A673 (cell line): Measurements from ENCODE around the gene PDLIM4. TPM values are rescaled to one million over a fixed set of nuclear protein-coding genes. Genes with fewer than 3 reads are reported as not detected.

Experiments used
- BruUV-seq: library from RNA; stranded (reverse); fragments of 400-500 nt; replicated peaks from 2 replicates; lab custom pipeline; 2021; lab: Mats Ljungman, UMichigan
- CTCF ChIA-PET: fragments of 300-600 bp; sonication (Branson Sonifier 250); formaldehyde crosslinking; loops from one replicate; lab custom pipeline; 2022; ENCODE audit warnings: antibody characterized with exemption; lab: Charles Lee
- POLR2A ChIA-PET: fragments of 300-600 bp; sonication (Branson Sonifier 250); formaldehyde crosslinking; loops from one replicate; lab custom pipeline; 2022; ENCODE audit warnings: antibody characterized with exemption; ENCODE audit not compliant: low non-redundant PET; lab: Charles Lee
- DNase-seq: peaks from one replicate; pipeline ENCODE4 v3.0.0-alpha.2; 2015; ENCODE audit warnings: low spot score
- H3K27ac ChIP-seq: fragments of 200-600 bp; sonication (generic); 2 replicates; pipeline ENCODE4 v1.5.1; 2016; ENCODE audit warnings: mixed run types, low read depth, mild to moderate bottlenecking, mixed read lengths, antibody characterized with exemption, low read length; ENCODE audit not compliant: poor library complexity, severe bottlenecking
- H3K27me3 ChIP-seq: fragments of 200-600 bp; sonication (generic); replicated peaks from 2 replicates; pipeline ENCODE4 v1.6.1; 2017; ENCODE audit warnings: mixed run types, low read depth, mild to moderate bottlenecking, mixed read lengths, antibody characterized with exemption, low read length; ENCODE audit not compliant: insufficient read depth, poor library complexity
- H3K36me3 ChIP-seq: fragments of 200-600 bp; sonication (generic); 2 replicates; pipeline ENCODE4 v1.6.1; 2016; ENCODE audit warnings: mixed run types, mild to moderate bottlenecking, mixed read lengths, antibody characterized with exemption, low read length; ENCODE audit not compliant: insufficient read depth, poor library complexity, severe bottlenecking
- H3K4me1 ChIP-seq: fragments of 200-600 bp; sonication (generic); 2 replicates; pipeline ENCODE4 v1.6.1; 2017; ENCODE audit warnings: mixed run types, mild to moderate bottlenecking, mixed read lengths, antibody characterized with exemption, low read length; ENCODE audit not compliant: insufficient read depth, poor library complexity, severe bottlenecking
- H3K4me3 ChIP-seq: fragments of 200-600 bp; sonication (generic); 2 replicates; pipeline ENCODE4 v1.5.1; 2016; ENCODE audit warnings: low read depth, mixed run types, mild to moderate bottlenecking, mixed read lengths, low read length; ENCODE audit not compliant: poor library complexity, severe bottlenecking
- H3K9me3 ChIP-seq: fragments of 200-600 bp; sonication (generic); 2 replicates; pipeline ENCODE4 v1.6.1; 2016; ENCODE audit warnings: mixed run types, low read depth, mild to moderate bottlenecking, mixed read lengths, antibody characterized with exemption, low read length; ENCODE audit not compliant: poor library complexity, severe bottlenecking
- CTCF ChIP-seq: fragments of 300-800, 200-600 bp; sonication (generic); conservative IDR thresholded peaks from 2 replicates; pipeline ENCODE4 v1.5.1; 2017; ENCODE audit warnings: low read depth, mild to moderate bottlenecking, antibody characterized with exemption, low read length, moderate library complexity, mixed read lengths
- EZH2 ChIP-seq: fragments of 200-600 bp; sonication (generic); IDR thresholded peaks from 2 replicates; pipeline ENCODE4 v1.6.1; 2017; ENCODE audit warnings: borderline replicate concordance, low read depth, mild to moderate bottlenecking, mixed read lengths, antibody characterized with exemption, low read length; ENCODE audit not compliant: poor library complexity, severe bottlenecking
- intact Hi-C: fragments of 100-400 bp; cut with micrococcal nuclease; formaldehyde crosslinking; loops from one replicate; pipeline ENCODE4 v1.10.0; 2022; ENCODE audit not compliant: unreplicated experiment
- total RNA-seq: library from RNA; stranded (reverse); gene quantifications from 2 replicates; pipeline ENCODE4 v1.2.3, GENCODE V29; 2021

The PDLIM4 gene
- total RNA-seq, 1 experiment from 2014 or later: 6.0 TPM

- Histone ChIP-seq H3K27ac (no peak overlapping the region), H3K4me1 (no peaks in the 10 kb centered on the region), H3K4me3 (no peak overlapping the region), H3K27me3 (no peaks in the 10 kb centered on the region), H3K9me3 (no peaks in the 10 kb centered on the region), H3K36me3 (no peaks in the 10 kb centered on the region)
- DNase-seq: no peak
- BruUV-seq: no TSS peak
- ChIA-PET CTCF (interaction anchor here (0.6 kb wide), 1 partner anchor 592 kb away, joined by 3 read pairs; no protein-coding TSS in a partner anchor), POLR2A (no interaction called here)
- intact Hi-C loops: no loop called here
- no peak for TF ChIP-seq CTCF
- TF ChIP-seq EZH2: no peak
Measured at GRCh38 chr5:132232465-132232864, 25.0 kb upstream of the PDLIM4 start.

- H3K27ac ChIP-seq: no peak overlapping the region
- ChIA-PET CTCF (interaction anchor here (0.6 kb wide), 1 partner anchor 593 kb away, joined by 3 read pairs; no protein-coding TSS in a partner anchor), POLR2A (no interaction called here)
- no TSS peak for BruUV-seq
- H3K9me3 ChIP-seq: no peaks in the 10 kb centered on the region
- no peaks in the 10 kb centered on the region for H3K4me1 ChIP-seq
- intact Hi-C loops: no loop called here
- TF ChIP-seq EZH2 (no peak), CTCF (no peak)
- H3K4me3 ChIP-seq: no peak overlapping the region
- no peak for DNase-seq
- H3K27me3 ChIP-seq: no peaks in the 10 kb centered on the region
- no peaks in the 10 kb centered on the region for H3K36me3 ChIP-seq
Measured at GRCh38 chr5:132233081-132233480, 24.4 kb upstream of the PDLIM4 start.

- no peak for DNase-seq
- BruUV-seq: no TSS peak
Measured at GRCh38 chr5:132233811-132234683, 23.4 kb upstream of the PDLIM4 start.

More at GRCh38 chr5:132233811-132234683, 23.4 kb upstream of the PDLIM4 start:
- Histone ChIP-seq H3K27me3 (no peaks in the 10 kb centered on the region), H3K36me3 (no peaks in the 10 kb centered on the region), H3K4me3 (no peak overlapping the region), H3K9me3 (no peaks in the 10 kb centered on the region), H3K27ac (no peak overlapping the region), H3K4me1 (no peaks in the 10 kb centered on the region)
- intact Hi-C loops: no loop called here
- TF ChIP-seq CTCF (no peak), EZH2 (no peak)
- ChIA-PET POLR2A (no interaction called here), CTCF (no interaction called here)
